PFSK-1 (cell line): ENCODE data around the gene SYCP2.

Experiments
- FOXP2 ChIP-seq: optimal IDR thresholded peaks from 2 replicates; pipeline ENCODE3; 2011; ENCODE audit warnings: borderline replicate concordance, control low read depth, inconsistent platforms; ENCODE audit not compliant: insufficient read depth; ENCODE audit errors: extremely low read length, extremely low read depth
- POLR2AphosphoS5 ChIP-seq: IDR thresholded peaks from 2 replicates; pipeline ENCODE4 v1.6.1; 2012; ENCODE audit warnings: low read depth, mild to moderate bottlenecking, control low read depth, low read length, moderate library complexity
- SIN3A ChIP-seq: IDR thresholded peaks from 2 replicates; pipeline ENCODE4 v1.6.1; 2012; ENCODE audit warnings: mild to moderate bottlenecking, low read length, moderate library complexity, borderline replicate concordance; ENCODE audit not compliant: insufficient read depth
- TAF1 ChIP-seq: IDR thresholded peaks from 2 replicates; pipeline ENCODE4 v1.6.1; 2012; ENCODE audit warnings: low read length, control low read depth, borderline replicate concordance; ENCODE audit not compliant: insufficient read depth
- TF ChIP-seq, protein P1 (sequence below), 2 experiments: IDR thresholded peaks; 2 replicates each; pipeline versions ENCODE4 v1.6.1 to v1.8.0; 2011 to 2012; ENCODE audit warnings: low read depth in 2 of 2, low read length in 2 of 2, control low read depth in 1 of 2, inconsistent platforms in 1 of 2, mild to moderate bottlenecking in 1 of 2, moderate library complexity in 1 of 2; ENCODE audit not compliant: insufficient read depth in 1 of 2

Gene SYCP2

GRCh38 chr20:59891581-59891980, 41.9 kb downstream of the SYCP2 start:
- TF ChIP-seq, protein P1, sequence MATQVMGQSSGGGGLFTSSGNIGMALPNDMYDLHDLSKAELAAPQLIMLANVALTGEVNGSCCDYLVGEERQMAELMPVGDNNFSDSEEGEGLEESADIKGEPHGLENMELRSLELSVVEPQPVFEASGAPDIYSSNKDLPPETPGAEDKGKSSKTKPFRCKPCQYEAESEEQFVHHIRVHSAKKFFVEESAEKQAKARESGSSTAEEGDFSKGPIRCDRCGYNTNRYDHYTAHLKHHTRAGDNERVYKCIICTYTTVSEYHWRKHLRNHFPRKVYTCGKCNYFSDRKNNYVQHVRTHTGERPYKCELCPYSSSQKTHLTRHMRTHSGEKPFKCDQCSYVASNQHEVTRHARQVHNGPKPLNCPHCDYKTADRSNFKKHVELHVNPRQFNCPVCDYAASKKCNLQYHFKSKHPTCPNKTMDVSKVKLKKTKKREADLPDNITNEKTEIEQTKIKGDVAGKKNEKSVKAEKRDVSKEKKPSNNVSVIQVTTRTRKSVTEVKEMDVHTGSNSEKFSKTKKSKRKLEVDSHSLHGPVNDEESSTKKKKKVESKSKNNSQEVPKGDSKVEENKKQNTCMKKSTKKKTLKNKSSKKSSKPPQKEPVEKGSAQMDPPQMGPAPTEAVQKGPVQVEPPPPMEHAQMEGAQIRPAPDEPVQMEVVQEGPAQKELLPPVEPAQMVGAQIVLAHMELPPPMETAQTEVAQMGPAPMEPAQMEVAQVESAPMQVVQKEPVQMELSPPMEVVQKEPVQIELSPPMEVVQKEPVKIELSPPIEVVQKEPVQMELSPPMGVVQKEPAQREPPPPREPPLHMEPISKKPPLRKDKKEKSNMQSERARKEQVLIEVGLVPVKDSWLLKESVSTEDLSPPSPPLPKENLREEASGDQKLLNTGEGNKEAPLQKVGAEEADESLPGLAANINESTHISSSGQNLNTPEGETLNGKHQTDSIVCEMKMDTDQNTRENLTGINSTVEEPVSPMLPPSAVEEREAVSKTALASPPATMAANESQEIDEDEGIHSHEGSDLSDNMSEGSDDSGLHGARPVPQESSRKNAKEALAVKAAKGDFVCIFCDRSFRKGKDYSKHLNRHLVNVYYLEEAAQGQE (IDR thresholded peaks at IDR 0.05; ENCODE audit: insufficient read depth in 1 of 2, low read depth in 2 of 2, low read length in 2 of 2): no peak
- TF ChIP-seq TAF1 (no peak), FOXP2 (no peak), POLR2AphosphoS5 (no peak), SIN3A (no peak)

DNA sequence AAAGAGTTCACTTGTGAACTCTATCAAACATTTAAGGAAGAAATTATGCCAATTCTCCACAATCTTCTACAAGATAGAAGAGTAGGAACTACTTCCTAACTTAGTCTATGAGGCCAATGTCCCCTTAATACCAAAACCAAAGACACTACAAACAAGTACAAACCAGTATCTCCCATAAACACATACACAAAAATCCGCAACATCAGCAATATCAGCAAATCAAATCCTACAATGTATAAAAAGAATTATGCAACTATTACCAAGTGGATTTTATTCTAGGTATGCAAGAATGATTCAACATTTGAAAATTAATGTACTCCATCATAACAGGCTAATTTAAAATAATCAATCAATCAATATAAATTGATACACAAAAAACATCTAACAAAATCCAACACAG, 45.4 kb downstream of the SYCP2 start:
- no peak for TF ChIP-seq TAF1
- TF ChIP-seq, protein P1 (IDR thresholded peaks at IDR 0.05; ENCODE audit: insufficient read depth in 1 of 2, low read depth in 2 of 2, low read length in 2 of 2): no peak
- TF ChIP-seq POLR2AphosphoS5: no peak
- no peak for TF ChIP-seq FOXP2
- no peak for TF ChIP-seq SIN3A

GRCh38 chr20:59884494-59884893, 48.9 kb downstream of the SYCP2 start:
- no peak for TF ChIP-seq FOXP2
- TF ChIP-seq, protein P1 (IDR thresholded peaks at IDR 0.05; ENCODE audit: insufficient read depth in 1 of 2, low read depth in 2 of 2, low read length in 2 of 2): no peak
- TF ChIP-seq SIN3A: no peak
- no peak for TF ChIP-seq TAF1
- no peak for TF ChIP-seq POLR2AphosphoS5

DNA sequence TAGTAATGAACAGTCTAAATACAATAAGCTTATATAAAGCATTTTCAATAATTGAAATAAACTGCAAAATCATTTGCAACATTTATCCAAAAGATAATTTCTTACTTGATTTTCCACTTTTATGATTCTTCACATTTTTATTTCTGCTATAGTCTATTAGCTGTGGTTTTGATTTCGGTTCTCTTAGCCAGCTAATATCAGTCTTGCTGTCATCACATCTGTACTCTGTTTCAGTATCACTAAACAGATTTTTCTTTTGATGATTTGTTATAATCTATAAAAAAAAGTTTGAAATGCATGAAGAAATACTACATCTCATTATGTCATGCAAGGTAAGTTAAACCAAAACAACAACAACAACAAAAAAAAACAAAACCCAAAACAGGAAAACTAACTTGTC, 53.2 kb downstream of the SYCP2 start:
- TF ChIP-seq TAF1 (no peak), POLR2AphosphoS5 (no peak), FOXP2 (no peak), SIN3A (no peak)
- TF ChIP-seq, protein P1 (IDR thresholded peaks at IDR 0.05; ENCODE audit: insufficient read depth in 1 of 2, low read depth in 2 of 2, low read length in 2 of 2): no peak

DNA sequence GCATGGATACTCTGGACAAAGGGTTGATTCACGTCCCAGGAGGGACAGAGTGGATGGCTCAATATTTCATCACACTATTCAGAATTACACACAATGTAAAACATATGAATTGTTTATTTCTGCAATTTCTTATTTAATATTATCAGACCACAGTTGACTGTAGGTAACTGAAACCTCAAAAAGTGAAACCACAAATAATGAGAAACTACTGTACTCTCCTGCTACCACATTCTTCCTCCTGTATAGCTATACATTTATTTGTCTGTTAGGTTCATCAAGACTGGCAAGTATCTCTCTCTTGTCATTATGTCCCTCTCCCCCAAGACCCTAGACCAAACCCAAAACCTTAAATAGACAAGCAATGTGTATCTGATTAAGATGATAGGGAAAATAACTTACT, 60.0 kb downstream of the SYCP2 start:
- no peak for TF ChIP-seq TAF1
- TF ChIP-seq, protein P1 (IDR thresholded peaks at IDR 0.05; ENCODE audit: insufficient read depth in 1 of 2, low read depth in 2 of 2, low read length in 2 of 2): no peak
- TF ChIP-seq FOXP2: no peak
- TF ChIP-seq POLR2AphosphoS5: no peak
- no peak for TF ChIP-seq SIN3A
